ENCODE measurements around the gene ANKUB1.

DNA sequence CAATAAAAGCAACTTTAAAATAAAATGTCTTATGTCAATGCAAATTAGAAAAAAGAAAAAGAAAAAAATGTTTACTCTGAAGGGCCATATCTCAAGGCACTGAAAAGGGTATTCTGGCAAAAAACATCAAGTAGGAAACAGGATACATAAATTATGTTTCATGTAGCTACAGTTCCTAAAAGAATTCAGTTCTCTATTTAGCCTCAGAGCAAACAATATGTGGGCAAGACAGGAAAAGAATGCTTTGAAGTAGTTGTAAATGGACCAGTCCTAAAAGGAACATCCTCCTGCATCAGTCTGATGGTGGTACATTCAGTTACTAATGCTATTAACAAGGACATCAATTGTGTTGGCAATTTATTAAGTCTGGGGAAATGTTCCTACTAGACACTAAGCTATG is 48.2 kb downstream of the ANKUB1 start:
- TF ChIP-seq, protein P1, sequence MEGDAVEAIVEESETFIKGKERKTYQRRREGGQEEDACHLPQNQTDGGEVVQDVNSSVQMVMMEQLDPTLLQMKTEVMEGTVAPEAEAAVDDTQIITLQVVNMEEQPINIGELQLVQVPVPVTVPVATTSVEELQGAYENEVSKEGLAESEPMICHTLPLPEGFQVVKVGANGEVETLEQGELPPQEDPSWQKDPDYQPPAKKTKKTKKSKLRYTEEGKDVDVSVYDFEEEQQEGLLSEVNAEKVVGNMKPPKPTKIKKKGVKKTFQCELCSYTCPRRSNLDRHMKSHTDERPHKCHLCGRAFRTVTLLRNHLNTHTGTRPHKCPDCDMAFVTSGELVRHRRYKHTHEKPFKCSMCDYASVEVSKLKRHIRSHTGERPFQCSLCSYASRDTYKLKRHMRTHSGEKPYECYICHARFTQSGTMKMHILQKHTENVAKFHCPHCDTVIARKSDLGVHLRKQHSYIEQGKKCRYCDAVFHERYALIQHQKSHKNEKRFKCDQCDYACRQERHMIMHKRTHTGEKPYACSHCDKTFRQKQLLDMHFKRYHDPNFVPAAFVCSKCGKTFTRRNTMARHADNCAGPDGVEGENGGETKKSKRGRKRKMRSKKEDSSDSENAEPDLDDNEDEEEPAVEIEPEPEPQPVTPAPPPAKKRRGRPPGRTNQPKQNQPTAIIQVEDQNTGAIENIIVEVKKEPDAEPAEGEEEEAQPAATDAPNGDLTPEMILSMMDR (IDR thresholded peaks at IDR 0.05) = no peak
- TF ChIP-seq POLR2AphosphoS5 (IDR thresholded peaks at IDR 0.05; ENCODE audit: low read depth, low read length) = no peak
- no peak for TF ChIP-seq SIN3A (IDR thresholded peaks at IDR 0.05; ENCODE audit: borderline replicate concordance, insufficient read depth, low read depth, low read length)
- TF ChIP-seq, protein P2, sequence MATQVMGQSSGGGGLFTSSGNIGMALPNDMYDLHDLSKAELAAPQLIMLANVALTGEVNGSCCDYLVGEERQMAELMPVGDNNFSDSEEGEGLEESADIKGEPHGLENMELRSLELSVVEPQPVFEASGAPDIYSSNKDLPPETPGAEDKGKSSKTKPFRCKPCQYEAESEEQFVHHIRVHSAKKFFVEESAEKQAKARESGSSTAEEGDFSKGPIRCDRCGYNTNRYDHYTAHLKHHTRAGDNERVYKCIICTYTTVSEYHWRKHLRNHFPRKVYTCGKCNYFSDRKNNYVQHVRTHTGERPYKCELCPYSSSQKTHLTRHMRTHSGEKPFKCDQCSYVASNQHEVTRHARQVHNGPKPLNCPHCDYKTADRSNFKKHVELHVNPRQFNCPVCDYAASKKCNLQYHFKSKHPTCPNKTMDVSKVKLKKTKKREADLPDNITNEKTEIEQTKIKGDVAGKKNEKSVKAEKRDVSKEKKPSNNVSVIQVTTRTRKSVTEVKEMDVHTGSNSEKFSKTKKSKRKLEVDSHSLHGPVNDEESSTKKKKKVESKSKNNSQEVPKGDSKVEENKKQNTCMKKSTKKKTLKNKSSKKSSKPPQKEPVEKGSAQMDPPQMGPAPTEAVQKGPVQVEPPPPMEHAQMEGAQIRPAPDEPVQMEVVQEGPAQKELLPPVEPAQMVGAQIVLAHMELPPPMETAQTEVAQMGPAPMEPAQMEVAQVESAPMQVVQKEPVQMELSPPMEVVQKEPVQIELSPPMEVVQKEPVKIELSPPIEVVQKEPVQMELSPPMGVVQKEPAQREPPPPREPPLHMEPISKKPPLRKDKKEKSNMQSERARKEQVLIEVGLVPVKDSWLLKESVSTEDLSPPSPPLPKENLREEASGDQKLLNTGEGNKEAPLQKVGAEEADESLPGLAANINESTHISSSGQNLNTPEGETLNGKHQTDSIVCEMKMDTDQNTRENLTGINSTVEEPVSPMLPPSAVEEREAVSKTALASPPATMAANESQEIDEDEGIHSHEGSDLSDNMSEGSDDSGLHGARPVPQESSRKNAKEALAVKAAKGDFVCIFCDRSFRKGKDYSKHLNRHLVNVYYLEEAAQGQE (IDR thresholded peaks at IDR 0.05; ENCODE audit: insufficient read depth in 1 of 2, low read depth in 2 of 2, low read length in 1 of 2) = no peak

Measured in Panc1 (cell line).